Transverse colon (tissue), 4 donors: ENCODE data around the gene RAPGEF6. TPM values are rescaled to one million over a fixed set of nuclear protein-coding genes. Genes with fewer than 3 reads are reported as not detected.

Experiments used
- DNase-seq: peaks from one replicate; pipeline ENCODE4 v3.0.0-alpha.2; 2019
- H3K27ac ChIP-seq, 4 donors: fragments of 200-600 bp; sonication (generic); 2 replicates each; pipeline ENCODE4 v1.5.1; 2016 to 2018; ENCODE audit warnings: inconsistent platforms in 4 of 4
- H3K27me3 ChIP-seq: fragments of 200-600 bp; sonication (generic); 2 replicates; pipeline ENCODE4 v1.5.1; 2017; ENCODE audit warnings: inconsistent platforms
- H3K36me3 ChIP-seq, 4 donors: fragments of 200-600 bp; sonication (generic); 2 replicates each; pipeline ENCODE4 v1.5.1; 2017 to 2019; ENCODE audit warnings: inconsistent platforms in 4 of 4
- H3K4me1 ChIP-seq, 4 donors: fragments of 200-600 bp; sonication (generic); 2 replicates each; pipeline ENCODE4 v1.5.1; 2017 to 2020; ENCODE audit warnings: inconsistent platforms in 4 of 4
- H3K4me3 ChIP-seq, 4 donors: fragments of 200-600 bp; sonication (generic); 1 replicate in 1 of 4; 2 replicates in 3 of 4; pipeline versions ENCODE4 v1.5.1 to v1.6.1; 2017 to 2019; ENCODE audit warnings: inconsistent platforms in 4 of 4
- H3K9me3 ChIP-seq, 2 donors: fragments of 200-600 bp; sonication (generic); 2 replicates each; pipeline ENCODE4 v1.5.1; 2017 to 2019; ENCODE audit warnings: inconsistent platforms in 2 of 2
- CTCF ChIP-seq, 5 experiments: fragments of 200-600 bp in 3 of 5; fragments of 450-650 bp in 2 of 5; sonication (generic) in 3 of 5; IDR thresholded peaks; 1 replicate in 2 of 5; 2 replicates in 3 of 5; pipeline ENCODE4 v1.5.1; 2016 to 2017; ENCODE audit warnings: antibody characterized with exemption in 5 of 5, inconsistent platforms in 3 of 5, mild to moderate bottlenecking in 2 of 5, moderate library complexity in 1 of 5
- EP300 ChIP-seq: sonication (generic); formaldehyde crosslinking; IDR thresholded peaks from one replicate; pipeline ENCODE4 v1.6.1; 2017; ENCODE audit warnings: antibody characterized with exemption, low read depth
- POLR2A ChIP-seq: fragments of 450-650 bp; IDR thresholded peaks from one replicate; pipeline ENCODE4 v1.6.1; 2016; ENCODE audit warnings: antibody characterized with exemption, mild to moderate bottlenecking, moderate library complexity
- POLR2AphosphoS5 ChIP-seq, 3 donors: sonication (generic); formaldehyde crosslinking; IDR thresholded peaks; one replicate each; pipeline ENCODE4 v1.6.1; 2016; ENCODE audit warnings: antibody characterized with exemption in 3 of 3
- WGBS, 2 donors: methylation state at CpG; one replicate each; pipeline ENCODE4 v1.1.5; 2018; ENCODE audit warnings: low coverage in 1 of 2; 5-methylcytosine and 5-hydroxymethylcytosine counted together
- in situ Hi-C, 4 donors: fragments of 200-750 bp; cut with MboI; loops; one replicate each; pipeline versions ENCODE4 v1.15.0 to v1.15.1; 2017; ENCODE audit warnings: low sequenced_read_pairs in 3 of 4, low pct_ligation_motif_present in 1 of 4, low pct_unique_long_range_greater_than_20kb in 1 of 4
- intact Hi-C: fragments of 100-400 bp; cut with DNase I; formaldehyde crosslinking; loops from one replicate; pipeline ENCODE4 v1.15.1; 2023; ENCODE audit warnings: low total_unique reads
- total RNA-seq, 4 donors: library from RNA; depleted of rRNA; stranded (reverse); fragments of >200 nt; gene quantifications; one replicate each; pipeline ENCODE4 v1.1.0, GENCODE V29; 2016

Gene RAPGEF6
- total RNA-seq, 4 donors from 2014 or later = 21.3 to 40.3 (median 35.9) TPM

- peaks cover 4 to 18% (median 8%) of the 10 kb centered on the region in 4 donors for H3K4me1 ChIP-seq
- no peaks in the 10 kb centered on the region for H3K36me3 ChIP-seq
- peak overlapping the region in 1 of 4 donors; percentile 11 for H3K27ac ChIP-seq
- peak; percentile 26 for DNase-seq
- H3K27me3 ChIP-seq = no peaks in the 10 kb centered on the region
- H3K4me3 ChIP-seq = no peak overlapping the region
- H3K9me3 ChIP-seq = no peaks in the 10 kb centered on the region
- in situ Hi-C loops (loop anchor here (5.0 to 10.0 kb wide), 2 partner anchors 415 to 418 kb away; no protein-coding TSS in a partner anchor), intact Hi-C loops (loop anchor here (5.0 kb wide), 1 partner anchor 418 kb away; no protein-coding TSS in a partner anchor)
- TF ChIP-seq POLR2AphosphoS5 (IDR thresholded peaks at IDR 0.05) = no peak
- TF ChIP-seq CTCF (IDR thresholded peaks at IDR 0.05) = peak; percentile 79 to 89 (median 82)
- WGBS, 2 donors = 60 to 100% methylated on average over 2 to 5 of the region's 5 CpGs
Observed at GRCh38 chr5:131589510-131590348, 45.3 kb downstream of the RAPGEF6 start.

- peaks cover 0 to 6% (median 2%) of the 10 kb centered on the region in 4 donors for H3K4me1 ChIP-seq
- no peaks in the 10 kb centered on the region for H3K9me3 ChIP-seq
- H3K27ac ChIP-seq = no peak overlapping the region
- H3K36me3 ChIP-seq = no peaks in the 10 kb centered on the region
- WGBS, 2 donors = 66 to 74% methylated on average over 2 of the region's 2 CpGs
- in situ Hi-C loops (no loop called here), intact Hi-C loops (loop anchor here (5.0 kb wide), 1 partner anchor 420 kb away; no protein-coding TSS in a partner anchor)
- H3K27me3 ChIP-seq = no peaks in the 10 kb centered on the region
- DNase-seq = no peak
- no peak overlapping the region for H3K4me3 ChIP-seq
- TF ChIP-seq CTCF (IDR thresholded peaks at IDR 0.05) (no peak), EP300 (no peak), POLR2AphosphoS5 (IDR thresholded peaks at IDR 0.05) (no peak), POLR2A (no peak)
Observed at GRCh38 chr5:131587541-131587940, 47.5 kb downstream of the RAPGEF6 start.

DNA sequence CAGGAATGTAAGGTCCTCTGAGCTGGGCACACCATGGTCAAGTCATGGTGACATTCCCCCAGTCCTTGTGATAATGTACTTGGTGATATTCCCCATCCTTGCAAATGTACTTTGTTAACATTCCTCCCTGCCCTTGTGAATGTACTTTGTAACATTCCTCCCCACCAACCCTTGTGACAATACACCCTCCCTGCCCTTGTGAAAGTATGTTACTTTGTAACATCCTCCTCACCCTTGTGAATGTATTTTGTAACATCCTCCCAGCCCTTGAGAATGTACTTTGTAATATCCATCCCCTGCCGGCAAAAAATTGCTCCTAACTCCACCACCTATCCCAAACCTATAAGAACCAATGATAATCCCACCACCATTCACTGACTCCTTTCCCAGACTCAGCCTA is 53.3 kb downstream of the RAPGEF6 start:
- TF ChIP-seq EP300 = no peak
- Histone ChIP-seq H3K27me3 (no peaks in the 10 kb centered on the region), H3K9me3 (no peaks in the 10 kb centered on the region), H3K4me1 (no peaks in the 10 kb centered on the region), H3K27ac (no peak overlapping the region), H3K36me3 (no peaks in the 10 kb centered on the region), H3K4me3 (no peak overlapping the region)
- no peak for DNase-seq
- intact Hi-C loops = no loop called here
- in situ Hi-C loops = no loop called here
- 93 to 100% methylated on average over 1 of the region's 1 CpG for WGBS, 2 donors

DNA sequence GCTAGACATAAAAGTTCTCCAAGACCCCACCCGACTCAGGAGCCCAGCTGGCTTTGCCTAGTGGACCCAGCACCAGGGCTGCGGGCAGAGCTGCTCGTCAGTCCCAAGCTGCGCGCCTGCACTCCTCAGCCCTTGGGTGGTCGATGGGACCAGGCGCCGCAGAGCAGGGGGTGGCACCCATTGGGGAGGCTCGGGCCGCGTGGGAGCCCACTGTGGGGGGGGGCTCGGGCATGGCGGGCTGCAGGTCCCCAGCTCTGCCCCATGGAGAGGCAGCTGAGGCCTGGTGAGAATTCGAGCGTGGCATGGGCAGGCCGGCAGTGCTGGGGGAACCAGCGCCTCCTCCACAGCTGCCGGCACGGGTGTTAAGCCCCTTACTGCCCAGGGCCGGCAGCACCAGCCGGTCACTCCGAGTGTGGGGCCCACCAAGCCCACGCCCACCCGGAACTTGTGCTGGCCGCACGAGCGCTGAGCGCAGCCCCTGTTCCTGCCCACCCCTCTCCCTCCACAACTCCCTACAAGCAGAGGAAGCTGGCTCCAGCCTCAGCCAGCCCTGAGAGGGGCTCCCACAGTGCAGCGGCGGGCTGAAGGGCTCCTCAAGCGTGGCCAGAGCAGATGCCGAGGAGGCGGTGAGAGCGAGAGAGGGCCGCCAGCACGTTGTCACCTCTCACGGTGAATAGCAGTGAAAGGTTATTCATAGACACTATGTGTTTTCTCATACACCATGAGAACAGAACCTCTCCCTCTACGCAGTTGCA is 54.9 kb downstream of the RAPGEF6 start:
- 96 to 100% methylated on average over 1 to 37 of the region's 38 CpGs for WGBS, 2 donors

More for the DNA sequence above, 54.9 kb downstream of the RAPGEF6 start:
- Histone ChIP-seq H3K4me3 (no peak overlapping the region), H3K9me3 (no peaks in the 10 kb centered on the region), H3K36me3 (no peaks in the 10 kb centered on the region), H3K4me1 (no peaks in the 10 kb centered on the region), H3K27me3 (no peaks in the 10 kb centered on the region), H3K27ac (no peak overlapping the region)
- TF ChIP-seq POLR2AphosphoS5 (IDR thresholded peaks at IDR 0.05) (no peak), CTCF (IDR thresholded peaks at IDR 0.05) (no peak), POLR2A (no peak), EP300 (no peak)
- intact Hi-C loops (no loop called here), in situ Hi-C loops (no loop called here)
- no peak for DNase-seq
